DOHH2 (cell line): ENCODE results near the gene FLII.

Source experiments
- H3F3A ChIP-seq: fragments of 200-600 bp; sonication (generic), shearing (Covaris generic); 2 replicates; pipeline ENCODE4 v1.6.0; 2016; ENCODE audit warnings: antibody characterized with exemption, mild to moderate bottlenecking; ENCODE audit not compliant: control insufficient read depth, insufficient read depth
- H3K27ac ChIP-seq: fragments of 200-600 bp; sonication (generic); 2 replicates; pipeline ENCODE4 v1.5.1; 2014; ENCODE audit warnings: low read depth, mild to moderate bottlenecking, low read length, moderate library complexity
- H3K27me3 ChIP-seq: fragments of 200-600 bp; sonication (generic); 2 replicates; pipeline ENCODE4 v1.6.1; 2014; ENCODE audit warnings: mild to moderate bottlenecking, low read length, mixed read lengths; ENCODE audit not compliant: control insufficient read depth
- H3K36me3 ChIP-seq: fragments of 200-600 bp; sonication (generic); 2 replicates; pipeline ENCODE4 v1.6.1; 2014; ENCODE audit warnings: mild to moderate bottlenecking, low read length, moderate library complexity, mixed read lengths; ENCODE audit not compliant: control insufficient read depth
- H3K4me1 ChIP-seq: fragments of 200-600 bp; sonication (generic); 2 replicates; pipeline ENCODE4 v1.6.1; 2014; ENCODE audit warnings: mild to moderate bottlenecking, low read length, mixed read lengths; ENCODE audit not compliant: control insufficient read depth
- H3K4me2 ChIP-seq: fragments of 200-600 bp; sonication (generic); 2 replicates; pipeline ENCODE4 v1.6.0; 2014; ENCODE audit warnings: mild to moderate bottlenecking, low read length, moderate library complexity
- H3K4me3 ChIP-seq: fragments of 200-600 bp; sonication (generic); 2 replicates; pipeline ENCODE4 v1.5.1; 2014; ENCODE audit warnings: mild to moderate bottlenecking, low read length, mixed read lengths
- H3K79me2 ChIP-seq: fragments of 200-600 bp; sonication (generic); 2 replicates; pipeline ENCODE4 v1.6.1; 2014; ENCODE audit warnings: mild to moderate bottlenecking, low read length, mixed read lengths; ENCODE audit not compliant: control insufficient read depth
- H3K9me2 ChIP-seq: fragments of 200-600 bp; sonication (generic); replicated peaks from 2 replicates; pipeline ENCODE4 v1.6.1; 2014; ENCODE audit warnings: mild to moderate bottlenecking, low read length, mixed read lengths; ENCODE audit not compliant: control insufficient read depth
- H3K9me3 ChIP-seq: fragments of 200-600 bp; sonication (generic); 2 replicates; pipeline ENCODE4 v1.6.1; 2014; ENCODE audit warnings: antibody characterized with exemption, low read length, mixed read lengths; ENCODE audit not compliant: control insufficient read depth, insufficient read depth
- H4K20me1 ChIP-seq: fragments of 200-600 bp; sonication (generic); 2 replicates; pipeline ENCODE4 v1.6.0; 2014; ENCODE audit warnings: low read depth, mild to moderate bottlenecking, antibody characterized with exemption, low read length, moderate library complexity; ENCODE audit not compliant: control insufficient read depth, insufficient read depth
- CTCF ChIP-seq: fragments of 200-600 bp; sonication (generic); IDR thresholded peaks from one replicate; pipeline ENCODE4 v1.5.1; 2014; ENCODE audit warnings: antibody characterized with exemption, mild to moderate bottlenecking, low read depth, low read length; ENCODE audit not compliant: poor library complexity, severe bottlenecking
- EZH2phosphoT487 ChIP-seq: fragments of 200-600 bp; sonication (generic); IDR thresholded peaks from 2 replicates; pipeline ENCODE4 v1.6.1; 2017; ENCODE audit warnings: borderline replicate concordance, mild to moderate bottlenecking, antibody characterized with exemption, low read length, moderate library complexity, mixed read lengths

FLII gene

GRCh38 chr17:18253947-18254821 is 4.4 kb downstream of the FLII start:
- H3K36me3 ChIP-seq: peaks cover 58% of the 10 kb centered on the region
- H3K4me2 ChIP-seq: no peak overlapping the region
- no peak for TF ChIP-seq EZH2phosphoT487
- no peaks in the 10 kb centered on the region for H3K9me3 ChIP-seq
- no peak overlapping the region for H3K27ac ChIP-seq
- no peaks in the 10 kb centered on the region for H3F3A ChIP-seq
- H3K79me2 ChIP-seq: peaks cover 19% of the 10 kb centered on the region
- H3K9me2 ChIP-seq: no peaks in the 10 kb centered on the region
- H4K20me1 ChIP-seq: 0 out of 2 replicates have a peak, but pooled peaks cover 7% of the 10 kb centered on the region
- H3K4me1 ChIP-seq: peaks cover 15% of the 10 kb centered on the region
- H3K4me3 ChIP-seq: no peak overlapping the region
- no peaks in the 10 kb centered on the region for H3K27me3 ChIP-seq

DNA sequence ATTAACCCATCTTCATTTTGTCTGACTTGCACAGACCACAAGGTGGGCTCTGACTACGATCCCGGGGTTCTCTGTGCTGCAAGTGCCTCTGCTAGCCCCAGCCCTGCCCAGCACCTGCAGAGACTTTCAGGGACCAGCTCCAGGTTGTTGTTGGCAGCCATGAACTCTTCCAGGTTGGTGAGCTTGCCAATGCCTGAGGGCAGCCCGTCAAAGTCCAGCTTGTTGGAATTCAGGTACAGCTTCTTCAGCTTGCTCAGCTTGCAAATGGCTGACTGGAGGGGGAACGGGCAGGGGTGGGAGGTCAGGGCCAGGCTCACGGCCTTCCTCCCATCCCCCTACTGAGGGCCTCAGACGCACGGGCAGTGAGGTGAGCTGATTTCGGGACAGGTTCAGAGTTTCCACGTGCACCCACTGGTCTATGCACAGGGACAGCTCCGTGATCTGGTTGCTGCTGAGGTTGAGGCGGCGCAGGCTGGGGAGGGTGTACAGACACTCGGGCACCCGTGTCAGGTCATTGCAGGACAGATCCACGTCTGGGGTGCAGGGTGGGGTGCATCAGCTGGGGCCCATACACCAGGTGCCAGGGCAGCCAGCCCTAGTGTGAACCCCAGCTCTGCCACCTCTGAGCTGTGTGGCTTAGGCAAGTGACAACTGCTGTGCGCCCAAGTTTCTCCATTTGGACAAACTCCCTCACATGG is 5.2 kb downstream of the FLII start:
- Histone ChIP-seq H3K9me2 (no peaks in the 10 kb centered on the region), H3F3A (peaks cover 5% of the 10 kb centered on the region; the same call in 1 of the 2 replicates), H3K27me3 (no peaks in the 10 kb centered on the region), H4K20me1 (0 out of 2 replicates have a peak, but pooled peaks cover 7% of the 10 kb centered on the region), H3K9me3 (no peaks in the 10 kb centered on the region), H3K4me3 (no peak overlapping the region), H3K79me2 (peaks cover 18% of the 10 kb centered on the region), H3K4me2 (no peak overlapping the region), H3K27ac (no peak overlapping the region), H3K36me3 (peaks cover 66% of the 10 kb centered on the region), H3K4me1 (peaks cover 10% of the 10 kb centered on the region)
- TF ChIP-seq CTCF (no peak), EZH2phosphoT487 (no peak)

DNA sequence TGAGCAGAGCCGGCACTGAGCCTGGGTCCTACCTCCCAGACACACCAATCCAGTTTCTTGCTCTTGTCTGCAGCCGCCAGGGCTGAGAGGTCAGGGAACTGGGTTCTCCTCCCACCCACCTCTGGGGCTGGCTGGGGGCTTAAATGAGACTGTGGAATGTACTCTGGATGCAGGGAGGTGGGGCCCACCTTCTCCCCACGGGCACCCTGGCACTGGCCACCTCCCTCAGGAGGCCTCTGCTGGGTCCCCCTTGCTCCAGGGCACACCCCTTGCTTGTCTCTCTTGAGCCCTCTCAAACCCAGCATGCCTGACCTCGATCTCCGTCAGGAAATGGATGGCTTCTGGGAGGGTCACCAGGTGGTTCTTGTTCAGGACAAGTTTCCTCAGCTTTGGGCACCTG is 6.4 kb downstream of the FLII start:
- Histone ChIP-seq H3K9me2 (no peaks in the 10 kb centered on the region), H3K4me2 (no peak overlapping the region), H3K27me3 (no peaks in the 10 kb centered on the region), H3K79me2 (peaks cover 6% of the 10 kb centered on the region), H3K36me3 (peaks cover 75% of the 10 kb centered on the region), H3K4me3 (no peak overlapping the region), H3F3A (peaks cover 5% of the 10 kb centered on the region; the same call in 1 of the 2 replicates), H4K20me1 (0 out of 2 replicates have a peak, but pooled peaks cover 3% of the 10 kb centered on the region), H3K27ac (no peak overlapping the region), H3K9me3 (no peaks in the 10 kb centered on the region), H3K4me1 (peaks cover 5% of the 10 kb centered on the region)
- TF ChIP-seq EZH2phosphoT487 (no peak), CTCF (no peak)
